ENCODE data around the gene THOC7.
A peak's percentile ranks its signal among the peaks of the same experiment; 100 is the strongest.

THOC7 gene

GRCh38 chr3:63863150-63864007, at the start of gene THOC7, which contains the start of gene ATXN7:
THOC7 (minus strand) TSS chr3:63863805; CDS start chr3:63863790, 15 bp downstream.
ATXN7 (plus strand) TSS chr3:63863867; CDS start chr3:63912599, 48,732 bp downstream.
- DNase-seq: peak; percentile 34

- peak; percentile 26 for DNase-seq
Measured at GRCh38 chr3:63912768-63913588, 49.4 kb upstream of the THOC7 start.

GRCh38 chr3:63911873-63912767, 48.5 kb upstream of the THOC7 start, which contains the start of gene SCAANT1:
SCAANT1 (minus strand) TSS chr3:63912383.
- DNase-seq: peak; percentile 53

DNA sequence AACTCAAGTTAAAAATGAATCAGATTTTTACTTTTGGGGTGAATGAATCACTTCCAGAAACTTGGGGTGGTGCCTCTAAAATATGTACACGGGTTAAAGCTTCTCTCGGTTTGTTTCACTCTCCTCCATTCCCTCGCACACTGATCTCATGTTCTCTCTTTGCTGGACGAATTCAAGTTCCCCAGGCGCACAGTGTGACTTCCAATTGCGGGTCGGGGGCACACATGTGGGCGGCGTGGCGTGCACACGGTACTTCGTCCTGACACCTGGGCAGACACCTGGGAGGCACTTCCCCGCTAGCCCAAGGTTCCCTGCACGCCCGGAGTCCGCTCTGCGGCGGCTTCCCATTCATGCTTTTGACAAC, 47.9 kb upstream of the THOC7 start:
- DNase-seq: peak; percentile 36

- no peak for DNase-seq
Measured at GRCh38 chr3:63910891-63911290, 47.3 kb upstream of the THOC7 start.

DNA sequence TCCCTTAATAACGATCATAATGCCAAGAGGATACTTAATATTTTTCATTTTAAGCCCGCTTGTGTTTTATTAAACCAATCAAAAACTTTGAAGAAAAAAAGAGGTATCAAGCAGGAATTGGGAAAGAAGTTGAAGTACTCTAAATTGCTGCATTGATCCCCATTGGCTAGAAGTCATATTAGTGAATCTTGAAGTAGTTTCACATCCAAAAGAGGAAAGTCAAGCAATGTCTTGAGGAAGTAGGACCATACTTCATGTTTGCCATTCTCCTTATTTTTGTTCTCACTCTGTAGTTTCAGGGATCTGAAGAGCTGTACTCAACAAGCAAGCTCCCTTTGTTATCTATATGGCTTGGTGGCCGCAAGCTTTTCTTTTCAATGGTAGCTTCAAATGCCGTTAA, 46.4 kb upstream of the THOC7 start:
- no peak for DNase-seq

GRCh38 chr3:63909431-63909830, 45.8 kb upstream of the THOC7 start:
- DNase-seq: no peak

DNA sequence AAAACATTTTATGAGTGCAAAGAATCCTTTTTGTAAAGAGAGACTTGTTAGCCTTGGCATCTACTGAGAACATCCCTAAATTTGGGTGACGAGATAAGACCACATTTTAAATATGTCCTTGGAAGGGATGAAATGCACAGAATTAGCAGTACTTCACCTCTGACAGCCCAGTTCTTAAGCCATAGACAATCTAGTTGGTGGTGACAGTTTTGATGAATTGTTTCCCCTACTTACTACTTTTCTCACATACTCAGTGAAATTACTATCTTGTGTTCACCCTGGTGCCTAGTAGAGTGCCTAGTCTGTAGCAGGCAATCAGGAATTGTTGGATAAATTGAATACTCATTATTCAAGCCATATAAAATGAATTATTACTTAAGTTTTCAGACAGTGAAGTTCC, 45.2 kb upstream of the THOC7 start:
- DNase-seq: no peak

DNA sequence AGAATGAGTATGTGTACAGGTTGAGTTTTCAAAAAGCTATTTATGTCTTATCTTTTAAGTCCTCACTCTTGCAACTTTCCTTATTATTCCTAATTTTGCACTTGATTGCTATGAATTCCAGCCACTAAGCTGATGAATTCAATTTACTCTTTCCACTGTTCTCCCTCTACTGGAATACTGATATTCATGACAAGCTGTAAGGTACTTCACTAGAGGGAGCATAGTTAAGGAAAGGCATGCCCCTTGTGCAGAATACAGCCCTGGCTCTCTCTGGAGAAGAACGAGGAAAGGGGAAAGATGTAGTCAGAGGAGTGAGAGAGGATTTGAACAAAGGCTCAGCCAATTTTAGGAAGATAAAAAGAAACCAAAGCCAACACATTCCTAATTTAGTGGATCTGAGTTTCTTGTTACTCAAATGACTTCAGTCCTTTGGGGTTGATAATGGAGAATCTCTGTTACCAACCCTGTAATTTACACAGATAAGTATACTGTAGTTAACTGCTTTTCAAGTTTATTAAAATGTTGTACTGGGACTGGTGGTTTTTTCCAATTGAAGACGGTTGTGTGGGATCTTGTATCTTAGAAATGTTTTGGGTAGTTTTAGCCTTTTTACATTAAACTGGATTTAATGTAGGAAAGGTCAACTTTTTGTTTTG, 44.6 kb upstream of the THOC7 start:
- no peak for DNase-seq

GRCh38 chr3:63905731-63906620, 42.4 kb upstream of the THOC7 start:
- DNase-seq: no peak

DNA sequence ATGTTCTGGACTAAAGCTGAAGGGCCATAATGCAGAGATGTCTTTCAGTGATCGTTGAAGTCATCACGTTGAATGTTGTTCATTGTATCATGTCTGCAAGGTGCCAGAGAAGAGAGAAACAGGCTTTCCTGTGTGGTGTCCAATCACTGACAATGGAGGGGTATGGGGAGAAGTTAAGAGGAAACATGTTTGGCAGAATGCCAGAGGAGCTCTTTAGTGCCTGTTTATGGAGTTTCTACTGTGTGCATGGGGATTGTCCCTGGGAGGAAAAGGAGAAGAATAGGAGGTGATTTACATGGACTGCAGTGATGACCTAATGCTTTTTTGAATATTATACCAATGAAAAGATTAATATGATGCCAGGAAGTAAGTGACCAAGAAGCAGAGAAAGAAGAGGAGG, 36.9 kb upstream of the THOC7 start:
- DNase-seq: peak; percentile 73

GRCh38 chr3:63900010-63900409, 36.4 kb upstream of the THOC7 start:
- DNase-seq: no peak

GRCh38 chr3:63896332-63897030, 32.9 kb upstream of the THOC7 start:
- DNase-seq: no peak

GRCh38 chr3:63895422-63896189, 32.0 kb upstream of the THOC7 start:
- DNase-seq: no peak

GRCh38 chr3:63892773-63893352, 29.3 kb upstream of the THOC7 start:
- DNase-seq: no peak

- no peak for DNase-seq
Measured at GRCh38 chr3:63891518-63891917, 27.9 kb upstream of the THOC7 start.

DNA sequence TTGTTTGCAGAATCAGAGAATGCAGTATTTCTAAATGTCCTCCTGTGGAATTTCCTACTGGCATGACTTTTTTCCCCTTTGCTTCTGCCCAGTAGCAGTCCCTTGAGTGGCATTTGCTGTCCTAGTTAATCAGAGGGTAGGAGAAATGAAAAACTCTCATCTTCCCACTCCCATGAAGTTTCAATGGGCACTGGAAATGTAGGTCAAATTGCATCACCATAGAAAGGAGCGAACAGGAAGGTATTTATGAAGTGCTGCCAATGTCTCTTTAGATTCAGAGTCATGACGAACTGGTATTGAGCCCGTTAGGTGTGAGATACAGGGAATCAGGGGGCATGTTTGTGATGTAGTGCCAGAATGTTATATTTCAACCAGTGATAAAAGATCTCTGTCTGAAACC, 23.3 kb upstream of the THOC7 start:
- DNase-seq: peak; percentile 25

- DNase-seq: no peak
Measured at GRCh38 chr3:63880653-63881052, 17.0 kb upstream of the THOC7 start.

DNA sequence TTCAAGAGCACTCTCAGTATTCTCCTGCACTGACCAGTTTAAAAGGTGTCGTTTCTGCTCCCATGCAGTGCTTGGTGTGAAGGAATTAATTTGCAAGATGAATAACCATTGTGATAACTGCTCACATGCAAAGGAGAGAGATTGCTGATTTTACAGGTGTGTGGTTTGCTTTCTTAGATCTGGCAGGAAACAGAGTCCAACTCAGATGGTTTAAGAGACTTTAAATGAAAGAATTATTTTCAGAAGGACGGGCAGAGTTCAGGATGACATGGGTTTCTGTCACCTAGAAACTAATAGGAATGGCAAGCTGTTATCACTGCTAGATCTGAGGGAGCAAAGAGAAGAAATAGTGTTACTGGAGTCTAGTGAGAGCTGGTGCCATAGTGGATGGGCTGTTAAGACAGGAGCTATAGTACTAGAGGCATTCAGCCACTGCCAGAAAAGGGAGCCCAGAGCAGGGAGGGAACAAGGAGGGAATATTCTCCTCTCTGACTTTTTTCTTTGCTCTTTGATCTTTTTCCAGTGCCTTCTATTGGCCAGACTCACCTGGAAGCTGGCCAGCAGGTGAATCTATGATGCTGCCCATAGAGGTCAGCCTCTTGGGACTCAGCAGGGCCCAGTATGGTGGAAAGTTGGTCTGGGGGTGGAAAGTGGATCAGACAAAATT, 14.9 kb upstream of the THOC7 start:
- DNase-seq: no peak
